Astrocyte (in vitro differentiated cells and primary cell): ENCODE results near the gene SPATA9. TPM values are rescaled to one million over a fixed set of nuclear protein-coding genes. Genes with fewer than 3 reads are reported as not detected.
A peak's percentile ranks its signal among the peaks of the same experiment; 100 is the strongest.
"Not testable (repeated sequence)": the region's sequence is repeated elsewhere in the genome, so short reads cannot be mapped to it uniquely, and the experiment has no call there.

ENCODE experiments used
- DNase-seq: peaks from one replicate; pipeline ENCODE4 v3.0.0-alpha.2; 2010; ENCODE audit warnings: low read depth
- FAIRE-seq: peaks from 2 replicates; lab custom pipeline; 2011; peaks lifted over from hg19 to GRCh38; lab: Jason Lieb, UNC
- H2AFZ ChIP-seq: 2 replicates; pipeline ENCODE4 v1.6.0; 2012; ENCODE audit warnings: low read depth, low read length, inconsistent platforms
- H3K27ac ChIP-seq: 2 replicates; pipeline ENCODE4 v1.5.1; 2011; ENCODE audit warnings: low read depth, low read length, inconsistent platforms
- H3K27me3 ChIP-seq: 2 replicates; pipeline ENCODE4 v1.6.0; 2011; ENCODE audit warnings: low read length, inconsistent platforms; ENCODE audit not compliant: insufficient read depth
- H3K36me3 ChIP-seq: 2 replicates; pipeline ENCODE4 v1.5.1; 2011; ENCODE audit warnings: low read length, inconsistent platforms; ENCODE audit not compliant: insufficient read depth
- H3K4me1 ChIP-seq: 2 replicates; pipeline ENCODE4 v1.5.1; 2011; ENCODE audit warnings: low read length, inconsistent platforms; ENCODE audit not compliant: insufficient read depth
- H3K4me2 ChIP-seq: 2 replicates; pipeline ENCODE4 v1.6.0; 2012; ENCODE audit warnings: low read length, inconsistent platforms
- H3K4me3 ChIP-seq: 2 replicates; pipeline ENCODE4 v1.5.1; 2011; ENCODE audit warnings: low read depth, mild to moderate bottlenecking, low read length, inconsistent platforms; ENCODE audit not compliant: insufficient read depth
- H3K79me2 ChIP-seq: 2 replicates; pipeline ENCODE4 v1.6.0; 2012; ENCODE audit warnings: mild to moderate bottlenecking, low read length, inconsistent platforms; ENCODE audit not compliant: insufficient read depth
- H3K9ac ChIP-seq: 2 replicates; pipeline ENCODE4 v1.6.0; 2012; ENCODE audit warnings: mild to moderate bottlenecking, low read length, inconsistent platforms
- H3K9me3 ChIP-seq: 2 replicates; pipeline ENCODE4 v1.5.1; 2012; ENCODE audit warnings: low read depth, mild to moderate bottlenecking, low read length, inconsistent platforms; ENCODE audit not compliant: insufficient read depth
- H4K20me1 ChIP-seq: 2 replicates; pipeline ENCODE4 v1.6.0; 2012; ENCODE audit warnings: low read length, inconsistent platforms; ENCODE audit not compliant: insufficient read depth
- H3K27ac Mint-ChIP-seq: one replicate; pipeline ENCODE4 v1.8.0; 2021; ENCODE audit warnings: mild to moderate bottlenecking, mixed read lengths; ENCODE audit not compliant: unreplicated experiment
- H3K27me3 Mint-ChIP-seq: one replicate; pipeline ENCODE4 v1.8.0; 2021; ENCODE audit warnings: low read depth, mixed read lengths; ENCODE audit not compliant: unreplicated experiment
- H3K36me3 Mint-ChIP-seq: one replicate; pipeline ENCODE4 v1.8.0; 2021; ENCODE audit warnings: low read depth, mixed read lengths; ENCODE audit not compliant: unreplicated experiment
- H3K4me1 Mint-ChIP-seq: one replicate; pipeline ENCODE4 v1.8.0; 2021; ENCODE audit warnings: low read depth, mixed read lengths; ENCODE audit not compliant: unreplicated experiment
- H3K4me3 Mint-ChIP-seq: one replicate; pipeline ENCODE4 v1.8.0; 2021; ENCODE audit warnings: mild to moderate bottlenecking, moderate library complexity, mixed read lengths; ENCODE audit not compliant: unreplicated experiment
- H3K9me3 Mint-ChIP-seq: one replicate; pipeline ENCODE4 v1.8.0; 2021; ENCODE audit warnings: mild to moderate bottlenecking, mixed read lengths; ENCODE audit not compliant: unreplicated experiment
- CTCF ChIP-seq: IDR thresholded peaks from 2 replicates; pipeline ENCODE4 v1.5.1; 2011; ENCODE audit warnings: low read depth, mild to moderate bottlenecking, inconsistent platforms, low read length, moderate library complexity; ENCODE audit not compliant: insufficient read depth
- EZH2 ChIP-seq: IDR thresholded peaks from 2 replicates; pipeline ENCODE4 v1.6.1; 2012; ENCODE audit warnings: mild to moderate bottlenecking, low read length, inconsistent platforms; ENCODE audit not compliant: insufficient read depth
- total RNA-seq: library from RNA; stranded (reverse); gene quantifications from 2 replicates; pipeline ENCODE4 v1.2.1, GENCODE V29; 2021

Gene SPATA9
- total RNA-seq, 1 donor from 2014 or later: 0.98 TPM

- H3K9ac ChIP-seq: no peak overlapping the region
- H3K4me1 ChIP-seq: peaks cover 18% of the 10 kb centered on the region
- no peak for TF ChIP-seq CTCF
- TF ChIP-seq EZH2: no peak
- no peaks in the 10 kb centered on the region for H4K20me1 ChIP-seq
- no peaks in the 10 kb centered on the region for H3K9me3 ChIP-seq
- H2AFZ ChIP-seq: no peak overlapping the region
- H3K27ac ChIP-seq: no peak overlapping the region
- H3K27me3 ChIP-seq: no peaks in the 10 kb centered on the region
- DNase-seq (no peak), FAIRE-seq (no peak)
- H3K4me2 ChIP-seq: no peak overlapping the region
- peaks cover 26% of the 10 kb centered on the region for H3K4me1 Mint-ChIP-seq
- peaks cover 2% of the 10 kb centered on the region for H3K9me3 Mint-ChIP-seq
- H3K4me3 Mint-ChIP-seq: no peak overlapping the region
- no peak overlapping the region for H3K4me3 ChIP-seq
- H3K36me3 Mint-ChIP-seq: peaks cover 3% of the 10 kb centered on the region
- H3K27ac Mint-ChIP-seq: no peak overlapping the region
- H3K27me3 Mint-ChIP-seq: no peaks in the 10 kb centered on the region
- H3K36me3 ChIP-seq: no peaks in the 10 kb centered on the region
- no peaks in the 10 kb centered on the region for H3K79me2 ChIP-seq
Measured at GRCh38 chr5:95717439-95717838, 34.6 kb upstream of the SPATA9 start.

GRCh38 chr5:95715799-95716461 is 33.1 kb upstream of the SPATA9 start:
- no peak overlapping the region for H2AFZ ChIP-seq
- H3K27me3 Mint-ChIP-seq: no peaks in the 10 kb centered on the region
- H3K4me3 Mint-ChIP-seq: no peak overlapping the region
- H3K36me3 ChIP-seq: no peaks in the 10 kb centered on the region
- DNase-seq: peak; percentile 89
- H3K4me3 ChIP-seq: no peak overlapping the region
- H4K20me1 ChIP-seq: no peaks in the 10 kb centered on the region
- peaks cover 6% of the 10 kb centered on the region for H3K36me3 Mint-ChIP-seq
- H3K4me1 ChIP-seq: peaks cover 28% of the 10 kb centered on the region
- no peak for FAIRE-seq
- H3K9me3 ChIP-seq: no peaks in the 10 kb centered on the region
- H3K79me2 ChIP-seq: no peaks in the 10 kb centered on the region
- H3K27ac Mint-ChIP-seq: no peak overlapping the region
- TF ChIP-seq EZH2 (no peak), CTCF (no peak)
- no peaks in the 10 kb centered on the region for H3K27me3 ChIP-seq
- peaks cover 2% of the 10 kb centered on the region for H3K9me3 Mint-ChIP-seq
- H3K4me1 Mint-ChIP-seq: peaks cover 35% of the 10 kb centered on the region
- H3K4me2 ChIP-seq: peak overlapping the region; percentile 33
- H3K9ac ChIP-seq: no peak overlapping the region
- H3K27ac ChIP-seq: peak overlapping the region; percentile 48

GRCh38 chr5:95713960-95714710 is 31.3 kb upstream of the SPATA9 start:
- Histone ChIP-seq H3K27ac (no peak overlapping the region), H3K9me3 (no peaks in the 10 kb centered on the region), H3K4me1 (peaks cover 34% of the 10 kb centered on the region), H3K27me3 (no peaks in the 10 kb centered on the region), H3K4me3 (no peak overlapping the region), H3K36me3 (no peaks in the 10 kb centered on the region), H3K79me2 (no peaks in the 10 kb centered on the region), H4K20me1 (no peaks in the 10 kb centered on the region), H3K9ac (no peak overlapping the region), H3K4me2 (no peak overlapping the region), H2AFZ (no peak overlapping the region)
- Mint-ChIP-seq H3K4me3 (no peak overlapping the region), H3K9me3 (peaks cover 2% of the 10 kb centered on the region), H3K36me3 (peaks cover 6% of the 10 kb centered on the region), H3K27ac (peak overlapping the region; percentile 56), H3K27me3 (no peaks in the 10 kb centered on the region), H3K4me1 (peaks cover 35% of the 10 kb centered on the region)
- DNase-seq (no peak), FAIRE-seq (no peak)
- TF ChIP-seq EZH2: no peak
- no peak for TF ChIP-seq CTCF

DNA sequence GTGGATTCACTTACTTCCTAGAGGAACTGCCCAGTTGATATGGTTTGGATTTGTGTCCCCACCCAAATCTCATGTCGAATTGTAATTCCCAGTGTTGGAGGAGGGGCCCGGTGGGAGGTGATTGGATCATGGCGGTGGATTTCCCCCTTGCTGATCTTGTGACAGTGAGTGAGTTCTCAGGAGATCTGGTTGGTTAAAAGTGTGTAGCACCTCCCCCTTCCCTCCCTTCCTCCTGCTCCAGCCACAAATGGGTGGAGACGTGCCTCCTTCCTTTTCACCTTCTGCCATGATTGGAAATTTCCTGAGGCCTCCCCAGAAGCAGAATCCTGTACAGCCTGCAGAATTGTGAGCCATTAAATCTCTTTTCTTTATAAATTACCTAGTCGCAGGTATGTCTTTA is 30.5 kb upstream of the SPATA9 start:
- H3K36me3 ChIP-seq, DNase-seq, H3K9ac ChIP-seq, H4K20me1 ChIP-seq, FAIRE-seq, H3K4me3 Mint-ChIP-seq, H3K9me3 ChIP-seq, H3K36me3 Mint-ChIP-seq, H3K27me3 Mint-ChIP-seq, H2AFZ ChIP-seq, H3K9me3 Mint-ChIP-seq, H3K79me2 ChIP-seq, H3K27me3 ChIP-seq, H3K4me2 ChIP-seq, H3K4me3 ChIP-seq: not testable (repeated sequence)
- H3K4me1 ChIP-seq: peaks cover 34% of the 10 kb centered on the region
- H3K27ac ChIP-seq: peak overlapping the region; percentile 4
- Mint-ChIP-seq H3K27ac (peak overlapping the region; percentile 94), H3K4me1 (peaks cover 35% of the 10 kb centered on the region)
